Measurements from ENCODE around the gene TMEM220. TPM values are rescaled to one million over a fixed set of nuclear protein-coding genes. Genes with fewer than 3 reads are reported as not detected.
"Not testable (repeated sequence)": the region's sequence is repeated elsewhere in the genome, so short reads cannot be mapped to it uniquely, and the experiment has no call there.

The TMEM220 gene
- total RNA-seq, 1 donor from 2014 or later = 0.21 TPM

- intact Hi-C loops (cut with micrococcal nuclease) = no loop called here
- no peaks in the 10 kb centered on the region for H3K36me3 Mint-ChIP-seq (ENCODE audit: low read depth)
- H3K27me3 Mint-ChIP-seq (ENCODE audit: low read depth) = peaks cover 23% of the 10 kb centered on the region
- DNase-seq (ENCODE audit: low spot score) = no peak
- no peak overlapping the region for H3K27ac Mint-ChIP-seq
- H3K4me3 Mint-ChIP-seq (ENCODE audit: low read depth) = no peak overlapping the region
- H3K9me3 Mint-ChIP-seq = no peaks in the 10 kb centered on the region
- peaks cover 6% of the 10 kb centered on the region for H3K4me1 Mint-ChIP-seq (ENCODE audit: low read depth)
Measured at GRCh38 chr17:10735251-10735650, 5.4 kb upstream of the TMEM220 start.

- H3K36me3 Mint-ChIP-seq (ENCODE audit: low read depth) = no peaks in the 10 kb centered on the region
- no peaks in the 10 kb centered on the region for H3K9me3 Mint-ChIP-seq
- H3K4me3 Mint-ChIP-seq (ENCODE audit: low read depth) = no peak overlapping the region
- peaks cover 10% of the 10 kb centered on the region for H3K4me1 Mint-ChIP-seq (ENCODE audit: low read depth)
- no peak overlapping the region for H3K27ac Mint-ChIP-seq
- intact Hi-C loops (cut with micrococcal nuclease) = no loop called here
- DNase-seq (ENCODE audit: low spot score) = no peak
- H3K27me3 Mint-ChIP-seq (ENCODE audit: low read depth) = peaks cover 20% of the 10 kb centered on the region
Measured at GRCh38 chr17:10733666-10734065, 3.8 kb upstream of the TMEM220 start.

DNA sequence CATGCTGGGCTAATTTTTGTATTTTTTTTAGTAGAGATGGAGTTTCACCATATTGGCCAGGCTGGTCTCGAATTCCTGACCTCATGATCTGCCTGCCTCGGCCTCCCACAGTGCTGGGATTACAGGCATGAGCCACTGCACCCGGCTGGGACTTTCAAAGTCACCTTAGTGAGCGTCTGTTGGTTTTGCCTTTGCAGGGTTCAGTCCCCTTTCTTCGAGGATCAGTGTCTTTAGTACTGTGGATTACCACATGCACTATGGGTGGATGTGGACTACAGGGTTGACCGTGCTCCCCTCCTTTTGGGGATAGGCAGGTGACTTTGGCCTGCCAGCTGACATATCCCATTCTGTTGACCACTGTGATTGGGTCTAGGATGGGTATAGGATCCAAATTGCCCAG is 2.3 kb upstream of the TMEM220 start:
- H3K36me3 Mint-ChIP-seq (ENCODE audit: low read depth); H3K9me3 Mint-ChIP-seq; intact Hi-C loops (cut with micrococcal nuclease); H3K4me3 Mint-ChIP-seq (ENCODE audit: low read depth); H3K27ac Mint-ChIP-seq; DNase-seq (ENCODE audit: low spot score): not testable (repeated sequence)
- Mint-ChIP-seq H3K4me1 (ENCODE audit: low read depth) (peaks cover 13% of the 10 kb centered on the region), H3K27me3 (ENCODE audit: low read depth) (peaks cover 18% of the 10 kb centered on the region)

DNA sequence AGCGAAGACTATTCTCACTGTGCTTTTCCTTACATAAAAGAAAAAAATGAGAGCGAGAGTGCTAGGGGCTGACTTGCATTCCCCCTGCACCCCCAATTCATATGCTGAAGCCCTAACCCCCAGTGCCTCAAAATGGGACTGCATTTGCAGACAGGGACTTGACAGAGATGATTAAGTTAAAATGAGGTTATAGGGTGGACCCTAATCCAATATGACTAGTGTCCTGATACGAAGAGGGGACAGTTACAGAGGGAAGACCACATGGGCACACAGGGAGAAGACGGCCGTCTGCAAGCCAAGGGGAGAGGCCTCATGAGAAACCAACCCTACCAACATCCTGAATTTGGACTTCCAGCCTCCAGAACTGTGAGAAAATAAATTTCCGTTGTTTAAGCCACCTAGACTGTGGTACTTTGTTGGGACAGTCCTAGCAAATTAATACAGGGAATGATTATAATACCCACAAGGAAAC is 1.6 kb upstream of the TMEM220 start:
- no peak for DNase-seq (ENCODE audit: low spot score)
- H3K9me3 Mint-ChIP-seq = no peaks in the 10 kb centered on the region
- peaks cover 18% of the 10 kb centered on the region for H3K4me1 Mint-ChIP-seq (ENCODE audit: low read depth)
- no peak overlapping the region for H3K4me3 Mint-ChIP-seq (ENCODE audit: low read depth)
- H3K36me3 Mint-ChIP-seq (ENCODE audit: low read depth) = no peaks in the 10 kb centered on the region
- no peak overlapping the region for H3K27ac Mint-ChIP-seq
- intact Hi-C loops (cut with micrococcal nuclease) = no loop called here
- H3K27me3 Mint-ChIP-seq (ENCODE audit: low read depth) = peaks cover 18% of the 10 kb centered on the region

DNA sequence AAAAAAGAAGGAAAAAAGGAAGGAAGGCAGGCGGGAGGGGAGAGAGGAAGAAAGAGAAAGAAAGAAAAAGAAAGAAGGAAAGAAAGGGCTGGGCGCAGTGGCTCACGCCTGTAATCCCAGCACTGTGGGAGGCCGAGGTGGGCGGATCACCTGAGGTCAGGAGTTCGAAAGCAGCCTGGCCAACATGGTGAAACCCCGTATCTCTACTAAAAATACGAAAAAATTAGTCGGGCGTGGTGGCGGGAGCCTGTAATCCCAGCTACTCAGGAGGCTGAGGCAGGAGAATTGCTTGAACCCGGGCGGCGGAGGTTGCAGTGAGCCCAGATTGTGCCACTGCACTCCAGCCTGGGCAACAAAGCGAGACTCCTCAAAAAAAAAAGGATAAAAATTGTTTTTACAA is 424 bp upstream of the TMEM220 start:
- Mint-ChIP-seq H3K4me1 (ENCODE audit: low read depth) (peaks cover 23% of the 10 kb centered on the region), H3K27ac (peak overlapping the region; percentile 8), H3K4me3 (ENCODE audit: low read depth) (peak overlapping the region; percentile 87), H3K27me3 (ENCODE audit: low read depth) (peaks cover 18% of the 10 kb centered on the region)
- H3K36me3 Mint-ChIP-seq (ENCODE audit: low read depth); H3K9me3 Mint-ChIP-seq; intact Hi-C loops (cut with micrococcal nuclease); DNase-seq (ENCODE audit: low spot score): not testable (repeated sequence)

- no peak for DNase-seq (ENCODE audit: low spot score)
- Mint-ChIP-seq H3K4me1 (ENCODE audit: low read depth) (peaks cover 23% of the 10 kb centered on the region), H3K27ac (no peak overlapping the region), H3K27me3 (ENCODE audit: low read depth) (peaks cover 14% of the 10 kb centered on the region), H3K36me3 (ENCODE audit: low read depth) (no peaks in the 10 kb centered on the region), H3K4me3 (ENCODE audit: low read depth) (no peak overlapping the region), H3K9me3 (no peaks in the 10 kb centered on the region)
- intact Hi-C loops (cut with micrococcal nuclease) = no loop called here
Measured at GRCh38 chr17:10728331-10728892, 1.4 kb downstream of the TMEM220 start.

DNA sequence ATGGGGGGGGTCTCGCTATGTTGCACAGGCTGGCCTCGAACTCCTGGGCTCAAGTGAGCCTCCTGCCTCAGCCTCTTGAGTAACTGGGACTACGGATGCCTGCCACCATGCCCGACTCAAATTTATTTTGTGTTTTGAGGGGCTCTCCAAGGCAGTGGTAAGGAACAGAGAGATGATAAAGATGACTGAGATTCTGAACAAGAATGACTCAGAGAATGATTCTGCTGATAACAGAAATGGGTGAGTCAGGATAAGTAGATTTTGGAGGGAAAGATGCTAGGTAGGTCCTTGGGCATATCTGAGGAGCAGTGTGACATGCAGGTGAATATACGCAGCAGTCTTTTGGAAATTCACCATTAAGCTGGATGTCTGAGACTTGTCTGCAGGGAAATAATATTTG is 2.6 kb downstream of the TMEM220 start:
- Mint-ChIP-seq H3K9me3 (no peaks in the 10 kb centered on the region), H3K4me1 (ENCODE audit: low read depth) (peaks cover 23% of the 10 kb centered on the region), H3K27me3 (ENCODE audit: low read depth) (peaks cover 7% of the 10 kb centered on the region), H3K27ac (no peak overlapping the region), H3K4me3 (ENCODE audit: low read depth) (no peak overlapping the region), H3K36me3 (ENCODE audit: low read depth) (no peaks in the 10 kb centered on the region)
- intact Hi-C loops (cut with micrococcal nuclease) = loop anchor here (2.0 kb wide), 1 partner anchor 30 kb away; the partner anchor contains the start of genes ADPRM and SCO1
- no peak for DNase-seq (ENCODE audit: low spot score)

- H3K27me3 Mint-ChIP-seq (ENCODE audit: low read depth) = peaks cover 6% of the 10 kb centered on the region
- H3K36me3 Mint-ChIP-seq (ENCODE audit: low read depth) = no peaks in the 10 kb centered on the region
- H3K4me3 Mint-ChIP-seq (ENCODE audit: low read depth) = no peak overlapping the region
- intact Hi-C loops (cut with micrococcal nuclease) = loop anchor here (2.0 kb wide), 1 partner anchor 29 kb away; the partner anchor contains the start of genes ADPRM and SCO1
- no peaks in the 10 kb centered on the region for H3K9me3 Mint-ChIP-seq
- peaks cover 23% of the 10 kb centered on the region for H3K4me1 Mint-ChIP-seq (ENCODE audit: low read depth)
- DNase-seq (ENCODE audit: low spot score) = no peak
- no peak overlapping the region for H3K27ac Mint-ChIP-seq
Measured at GRCh38 chr17:10726196-10726595, 3.6 kb downstream of the TMEM220 start.

DNA sequence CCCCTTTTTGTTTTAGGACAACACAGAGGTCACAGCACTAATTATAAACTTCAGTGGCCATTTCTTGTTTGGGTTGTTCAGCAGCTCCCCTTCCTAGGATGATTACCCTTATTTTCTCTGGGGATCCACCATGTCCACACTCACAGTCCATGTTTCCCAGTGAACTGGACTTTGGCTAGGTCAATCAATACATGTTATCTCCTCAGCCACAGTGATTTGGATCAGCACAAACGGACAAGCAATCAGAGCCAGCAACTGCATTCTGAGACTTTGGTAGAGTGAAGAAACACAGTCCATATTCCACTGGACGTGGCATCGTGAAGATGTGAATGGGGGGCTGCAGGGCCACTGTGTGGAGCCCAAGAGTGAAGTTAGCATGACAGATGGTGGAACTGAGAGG is 4.6 kb downstream of the TMEM220 start:
- Mint-ChIP-seq H3K27me3 (ENCODE audit: low read depth) (peaks cover 2% of the 10 kb centered on the region), H3K4me3 (ENCODE audit: low read depth) (no peak overlapping the region), H3K27ac (no peak overlapping the region), H3K4me1 (ENCODE audit: low read depth) (peaks cover 19% of the 10 kb centered on the region), H3K9me3 (no peaks in the 10 kb centered on the region), H3K36me3 (ENCODE audit: low read depth) (no peaks in the 10 kb centered on the region)
- intact Hi-C loops (cut with micrococcal nuclease) = no loop called here
- no peak for DNase-seq (ENCODE audit: low spot score)

DNA sequence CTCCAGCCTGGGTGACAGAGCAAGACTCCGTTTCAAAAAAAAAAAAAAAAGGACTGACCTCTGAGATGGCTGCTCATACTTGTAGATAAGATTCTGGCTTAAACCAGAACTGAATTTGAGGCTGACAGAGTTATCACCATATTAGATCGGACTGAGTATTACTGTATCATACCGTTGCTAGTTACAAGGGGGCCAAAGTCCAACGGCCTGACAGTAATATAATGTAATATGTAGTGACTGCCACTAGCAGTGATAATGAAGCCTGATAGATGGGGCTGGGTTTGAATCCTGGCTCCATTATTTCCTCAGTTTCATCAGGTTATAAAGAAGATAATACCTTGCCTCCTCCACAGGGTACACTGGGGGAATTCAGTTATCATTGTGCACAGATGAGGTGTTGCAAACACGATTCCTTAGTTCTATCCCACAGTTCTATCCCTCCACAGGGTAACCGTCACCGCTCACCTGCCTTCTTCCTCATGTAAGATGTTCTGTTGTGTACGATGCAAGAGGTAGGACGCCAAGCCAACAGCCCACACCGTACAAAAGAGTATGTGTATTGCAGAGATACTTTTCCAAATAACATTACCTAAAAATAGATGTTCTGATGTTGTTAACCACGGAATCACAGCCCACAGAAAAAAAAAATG is 5.2 kb downstream of the TMEM220 start:
- no peak overlapping the region for H3K4me3 Mint-ChIP-seq (ENCODE audit: low read depth)

DNA sequence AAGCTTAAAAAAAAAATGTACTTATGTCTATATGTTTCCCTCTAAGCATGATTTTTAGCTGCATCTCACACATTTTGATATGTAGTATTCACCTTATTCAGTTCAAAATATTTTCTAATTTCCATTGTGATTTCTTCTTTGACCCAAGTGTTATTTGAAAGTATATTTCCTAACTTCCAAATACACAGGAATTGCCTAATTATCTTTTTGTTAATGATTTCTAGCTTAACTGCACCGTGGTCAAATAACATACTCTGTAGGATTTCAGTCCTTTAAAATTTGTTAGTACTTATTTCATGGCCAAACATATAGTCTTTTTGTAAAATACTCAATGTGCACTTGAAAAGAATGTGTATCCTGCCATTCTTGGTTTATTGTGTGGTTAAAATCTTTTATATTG is 11.3 kb downstream of the TMEM220 start:
- H3K27me3 Mint-ChIP-seq (ENCODE audit: low read depth) = no peaks in the 10 kb centered on the region
- H3K9me3 Mint-ChIP-seq = no peaks in the 10 kb centered on the region
- peaks cover 18% of the 10 kb centered on the region for H3K36me3 Mint-ChIP-seq (ENCODE audit: low read depth)
- no peak overlapping the region for H3K27ac Mint-ChIP-seq
- no peak overlapping the region for H3K4me3 Mint-ChIP-seq (ENCODE audit: low read depth)
- intact Hi-C loops (cut with micrococcal nuclease) = no loop called here
- H3K4me1 Mint-ChIP-seq (ENCODE audit: low read depth) = no peaks in the 10 kb centered on the region
- no peak for DNase-seq (ENCODE audit: low spot score)

More for the DNA sequence above, 5.2 kb downstream of the TMEM220 start:
- Mint-ChIP-seq H3K27me3 (ENCODE audit: low read depth) (peaks cover 2% of the 10 kb centered on the region), H3K9me3 (no peaks in the 10 kb centered on the region), H3K4me1 (ENCODE audit: low read depth) (peaks cover 15% of the 10 kb centered on the region), H3K27ac (no peak overlapping the region), H3K36me3 (ENCODE audit: low read depth) (no peaks in the 10 kb centered on the region)
- intact Hi-C loops (cut with micrococcal nuclease) = no loop called here
- no peak for DNase-seq (ENCODE audit: low spot score)

DNA sequence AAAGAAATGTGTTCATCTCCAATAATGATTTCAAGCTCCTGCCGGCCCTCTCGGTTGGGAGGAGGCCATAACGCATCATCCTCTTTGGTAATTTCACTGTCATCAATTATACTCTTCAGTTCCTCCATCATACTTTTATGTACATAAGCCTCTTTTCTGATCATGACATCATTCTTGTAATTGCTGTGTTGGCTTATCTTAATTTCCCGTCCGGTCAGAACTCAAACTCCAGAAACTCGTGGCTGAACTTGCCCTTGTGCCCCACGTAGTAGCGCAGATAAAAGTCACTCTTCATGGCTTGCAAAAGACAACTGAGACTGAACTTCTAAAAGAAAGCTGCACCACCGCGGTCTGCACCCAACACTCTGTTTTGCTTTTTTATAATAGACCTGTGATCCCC is 13.6 kb downstream of the TMEM220 start:
- H3K9me3 Mint-ChIP-seq = no peaks in the 10 kb centered on the region

DNA sequence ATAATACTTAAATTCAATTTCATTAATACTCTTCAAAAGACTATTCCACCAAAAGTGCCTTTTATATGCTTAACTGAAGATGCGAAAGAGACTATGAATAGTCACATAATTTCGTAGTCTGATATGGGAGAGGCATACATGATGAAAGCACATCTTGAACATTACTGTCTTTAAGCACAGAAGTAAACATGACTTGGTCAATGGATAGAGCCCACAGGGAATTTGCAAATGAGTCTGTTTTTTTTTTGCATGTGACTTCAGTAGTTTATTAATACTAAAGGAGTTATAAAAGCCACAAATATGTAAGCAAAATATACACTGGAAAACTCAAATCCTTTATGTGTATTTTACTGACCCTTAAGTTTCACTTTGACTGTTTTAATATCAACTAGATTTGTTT is 16.5 kb downstream of the TMEM220 start:
- H3K36me3 Mint-ChIP-seq (ENCODE audit: low read depth) = peaks cover 57% of the 10 kb centered on the region
- H3K4me1 Mint-ChIP-seq (ENCODE audit: low read depth) = no peaks in the 10 kb centered on the region
- no peak overlapping the region for H3K27ac Mint-ChIP-seq
- DNase-seq (ENCODE audit: low spot score) = no peak
- no peaks in the 10 kb centered on the region for H3K27me3 Mint-ChIP-seq (ENCODE audit: low read depth)
- intact Hi-C loops (cut with micrococcal nuclease) = no loop called here
- no peaks in the 10 kb centered on the region for H3K9me3 Mint-ChIP-seq
- H3K4me3 Mint-ChIP-seq (ENCODE audit: low read depth) = no peak overlapping the region

More for the DNA sequence above, 13.6 kb downstream of the TMEM220 start:
- intact Hi-C loops (cut with micrococcal nuclease) = no loop called here
- DNase-seq (ENCODE audit: low spot score) = no peak
- Mint-ChIP-seq H3K4me3 (ENCODE audit: low read depth) (no peak overlapping the region), H3K27ac (no peak overlapping the region), H3K4me1 (ENCODE audit: low read depth) (no peaks in the 10 kb centered on the region), H3K27me3 (ENCODE audit: low read depth) (no peaks in the 10 kb centered on the region), H3K36me3 (ENCODE audit: low read depth) (peaks cover 38% of the 10 kb centered on the region)
